DMS153 treated with DMSO at 0.1 percent for 48 hours (cell line): ENCODE results near the gene ARSB.
"Not testable (repeated sequence)": the region's sequence is repeated elsewhere in the genome, so short reads cannot be mapped to it uniquely, and the experiment has no call there.

Experiments
- DNase-seq: peaks from one replicate; lab custom pipeline; 2025; ENCODE audit not compliant: unreplicated experiment; lab: John Stamatoyannopoulos, UW

ARSB gene

GRCh38 chr5:78783434-78784130 lies 201.5 kb downstream of the ARSB start:
- no peak for DNase-seq

- DNase-seq, result no peak
These were observed 202.4 kb downstream of the ARSB start for GRCh38 chr5:78782728-78783127.

GRCh38 chr5:78781611-78782286 lies 203.4 kb downstream of the ARSB start:
- no peak for DNase-seq

- DNase-seq, result no peak
These were observed 205.1 kb downstream of the ARSB start for GRCh38 chr5:78779771-78780616.

- DNase-seq, result no peak
These were observed 205.8 kb downstream of the ARSB start for GRCh38 chr5:78779262-78779661.

- no peak for DNase-seq
These were observed 206.6 kb downstream of the ARSB start for GRCh38 chr5:78778538-78778937.

- no peak for DNase-seq
These were observed 207.2 kb downstream of the ARSB start for GRCh38 chr5:78777901-78778300.

GRCh38 chr5:78776637-78777036 lies 208.5 kb downstream of the ARSB start:
- DNase-seq, result no peak

- DNase-seq, result no peak
These were observed 211.5 kb downstream of the ARSB start for GRCh38 chr5:78773655-78774054.

- no peak for DNase-seq
These were observed 213.6 kb downstream of the ARSB start for GRCh38 chr5:78771260-78772205.

- no peak for DNase-seq
These were observed 216.2 kb downstream of the ARSB start for GRCh38 chr5:78768781-78769380.

GRCh38 chr5:78766412-78766762 lies 218.7 kb downstream of the ARSB start:
- no peak for DNase-seq

- no peak for DNase-seq
These were observed 219.2 kb downstream of the ARSB start for GRCh38 chr5:78765756-78766411.

GRCh38 chr5:78765116-78765515 lies 220.0 kb downstream of the ARSB start:
- no peak for DNase-seq

GRCh38 chr5:78763659-78764189 lies 221.4 kb downstream of the ARSB start:
- DNase-seq, result no peak

GRCh38 chr5:78762743-78763142 lies 222.4 kb downstream of the ARSB start:
- not testable (repeated sequence) for DNase-seq

- no peak for DNase-seq
These were observed 223.3 kb downstream of the ARSB start for GRCh38 chr5:78761840-78762239.

- no peak for DNase-seq
These were observed 224.3 kb downstream of the ARSB start for GRCh38 chr5:78760770-78761169.

GRCh38 chr5:78760366-78760765 lies 224.7 kb downstream of the ARSB start:
- DNase-seq, result no peak
